Liver (tissue), 3 donors: ENCODE results near the gene KRTAP10-7.

ENCODE experiments used
- CTCF ChIP-seq: fragments of 150-350 bp; IDR thresholded peaks from 2 replicates; pipeline ENCODE4 v1.5.1; 2017; ENCODE audit warnings: improper control_type of control experiment, low read depth, low read length; ENCODE audit not compliant: missing input control
- GABPA ChIP-seq, 2 donors: IDR thresholded peaks in 1 of 2; conservative IDR thresholded peaks in 1 of 2; 2 replicates each; pipeline ENCODE4 v1.6.1; 2016; ENCODE audit warnings: antibody characterized with exemption in 2 of 2, mild to moderate bottlenecking in 1 of 2, moderate library complexity in 1 of 2
- JUND ChIP-seq, 2 donors: IDR thresholded peaks; 2 replicates each; pipeline ENCODE4 v1.6.1; 2016; ENCODE audit warnings: antibody characterized with exemption in 2 of 2
- NR2F2 ChIP-seq: IDR thresholded peaks from 2 replicates; pipeline ENCODE4 v1.6.1; 2016; ENCODE audit warnings: antibody characterized with exemption
- RAD21 ChIP-seq, 2 donors: IDR thresholded peaks; 2 replicates each; pipeline ENCODE4 v1.6.1; 2016; ENCODE audit warnings: antibody characterized with exemption in 2 of 2, mild to moderate bottlenecking in 2 of 2
- REST ChIP-seq: IDR thresholded peaks from 2 replicates; pipeline ENCODE4 v1.6.1; 2016; ENCODE audit warnings: antibody characterized with exemption, mild to moderate bottlenecking
- RXRA ChIP-seq, 2 donors: IDR thresholded peaks; 2 replicates each; pipeline ENCODE4 v1.6.1; 2017 to 2018; ENCODE audit warnings: antibody characterized with exemption in 2 of 2, mild to moderate bottlenecking in 1 of 2
- SP1 ChIP-seq: IDR thresholded peaks from 2 replicates; pipeline ENCODE4 v1.6.1; 2018; ENCODE audit warnings: antibody characterized with exemption, mild to moderate bottlenecking
- TAF1 ChIP-seq: conservative IDR thresholded peaks from 2 replicates; pipeline ENCODE4 v1.6.1; 2016; ENCODE audit warnings: antibody characterized with exemption, mild to moderate bottlenecking
- YY1 ChIP-seq: IDR thresholded peaks from 2 replicates; pipeline ENCODE4 v1.6.1; 2016; ENCODE audit warnings: antibody characterized with exemption, mild to moderate bottlenecking
- donor health status: healthy.
- donor health status: healthy.

DNA sequence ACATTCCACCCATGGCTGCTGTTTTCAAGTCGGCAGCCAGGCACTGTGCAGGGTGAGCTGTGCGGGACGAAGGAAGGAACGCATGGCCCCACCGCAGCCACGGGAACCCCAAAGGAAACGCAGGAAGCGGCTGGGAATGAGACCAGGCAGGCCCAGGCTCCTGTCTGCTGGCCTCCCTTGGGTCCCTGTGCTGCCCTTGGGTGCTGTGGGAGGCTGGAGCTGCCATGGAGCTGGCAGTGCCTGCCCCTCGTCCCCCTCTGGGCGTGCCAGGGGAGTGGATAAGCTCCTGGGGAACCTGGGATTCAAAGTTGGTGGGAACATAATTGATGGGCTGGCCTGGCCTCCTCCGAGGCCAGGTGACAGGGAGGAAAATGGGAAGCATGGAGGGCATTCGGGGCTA, 32.1 kb upstream of the KRTAP10-7 start:
- no peak for TF ChIP-seq CTCF
- no peak for TF ChIP-seq RAD21 (IDR thresholded peaks at IDR 0.05)
- TF ChIP-seq GABPA (IDR thresholded peaks at IDR 0.05 in 1 of 2, conservative IDR thresholded peaks at IDR 0.05 in 1 of 2): no peak
- no peak for TF ChIP-seq YY1
- TF ChIP-seq REST: no peak
- TF ChIP-seq JUND (IDR thresholded peaks at IDR 0.05): no peak
- no peak for TF ChIP-seq TAF1
- no peak for TF ChIP-seq NR2F2
- TF ChIP-seq SP1: no peak
- no peak for TF ChIP-seq RXRA (IDR thresholded peaks at IDR 0.05)
